Duodenal mucosa (tissue), 2 donors: ENCODE data around the gene KDELR3.

ENCODE experiments used
- H3K27ac ChIP-seq: one replicate; pipeline ENCODE4 v1.7.0; 2013; ENCODE audit warnings: low read depth, low read length
- H3K27me3 ChIP-seq, 2 donors: one replicate each; pipeline ENCODE4 v1.7.0; 2013; ENCODE audit warnings: low read length in 2 of 2, control low read depth in 1 of 2; ENCODE audit not compliant: insufficient read depth in 2 of 2, control insufficient read depth in 1 of 2
- H3K36me3 ChIP-seq, 2 donors: one replicate each; pipeline ENCODE4 v1.7.0; 2013; ENCODE audit warnings: low read length in 2 of 2, control low read depth in 1 of 2; ENCODE audit not compliant: insufficient read depth in 2 of 2, control insufficient read depth in 1 of 2
- H3K4me1 ChIP-seq, 2 donors: one replicate each; pipeline ENCODE4 v1.7.0; 2013; ENCODE audit warnings: low read length in 2 of 2, control low read depth in 1 of 2; ENCODE audit not compliant: insufficient read depth in 2 of 2, control insufficient read depth in 1 of 2
- H3K4me3 ChIP-seq, 2 donors: one replicate each; pipeline ENCODE4 v1.7.0; 2013; ENCODE audit warnings: low read length in 2 of 2, low read depth in 1 of 2
- H3K9ac ChIP-seq, 2 donors: one replicate each; pipeline ENCODE4 v1.7.0; 2013; ENCODE audit warnings: low read length in 2 of 2, low read depth in 1 of 2
- H3K9me3 ChIP-seq, 2 donors: one replicate each; pipeline ENCODE4 v1.7.0; 2013; ENCODE audit warnings: low read length in 2 of 2, control low read depth in 1 of 2; ENCODE audit not compliant: control insufficient read depth in 1 of 2

The KDELR3 gene

DNA sequence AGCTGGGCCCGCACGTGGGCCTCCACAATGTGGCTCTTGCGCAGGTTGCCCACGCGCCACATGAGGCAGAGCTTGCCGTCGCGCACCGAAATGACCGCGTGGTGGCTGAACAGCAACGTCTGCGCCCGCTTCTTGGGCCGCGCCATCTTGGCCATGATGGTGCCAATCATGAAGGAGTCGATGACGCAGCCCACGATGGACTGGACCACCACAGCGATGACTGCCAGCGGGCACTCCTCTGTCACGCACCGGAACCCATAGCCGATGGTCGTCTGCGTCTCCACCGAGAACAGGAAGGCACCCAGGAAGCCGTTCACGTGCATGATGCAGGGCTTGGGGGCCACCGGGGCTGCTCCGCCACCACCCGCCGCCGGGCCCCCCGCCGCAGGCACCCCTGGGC, 40.4 kb upstream of the KDELR3 start:
- Histone ChIP-seq H3K27ac (no peak overlapping the region), H3K36me3 (no peaks in the 10 kb centered on the region), H3K27me3 (no peaks in the 10 kb centered on the region), H3K9me3 (no peaks in the 10 kb centered on the region), H3K9ac (no peak overlapping the region), H3K4me3 (no peak overlapping the region), H3K4me1 (peaks cover 26 to 28% of the 10 kb centered on the region in 2 donors)

DNA sequence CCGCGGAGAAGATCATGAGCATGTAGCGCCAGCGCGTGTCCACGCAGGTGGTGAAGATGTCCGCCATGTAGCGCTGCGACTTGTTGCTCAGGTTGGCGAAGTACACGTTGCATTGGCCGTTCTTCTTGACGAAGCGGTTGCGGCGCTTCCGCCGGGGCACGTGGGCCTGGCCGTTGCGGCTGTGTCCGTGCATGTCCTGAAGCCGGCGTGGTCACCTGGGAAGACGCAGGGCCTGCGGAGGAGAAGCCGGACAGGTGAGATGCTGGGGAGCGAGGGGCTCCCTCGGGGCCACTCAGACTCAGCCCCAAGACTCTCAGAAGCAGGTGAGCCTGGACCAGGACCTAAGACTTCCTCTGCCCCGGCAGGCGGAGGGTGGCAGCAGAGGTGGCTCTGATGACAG, 40.0 kb upstream of the KDELR3 start:
- Histone ChIP-seq H3K27me3 (no peaks in the 10 kb centered on the region), H3K9me3 (no peaks in the 10 kb centered on the region)

DNA sequence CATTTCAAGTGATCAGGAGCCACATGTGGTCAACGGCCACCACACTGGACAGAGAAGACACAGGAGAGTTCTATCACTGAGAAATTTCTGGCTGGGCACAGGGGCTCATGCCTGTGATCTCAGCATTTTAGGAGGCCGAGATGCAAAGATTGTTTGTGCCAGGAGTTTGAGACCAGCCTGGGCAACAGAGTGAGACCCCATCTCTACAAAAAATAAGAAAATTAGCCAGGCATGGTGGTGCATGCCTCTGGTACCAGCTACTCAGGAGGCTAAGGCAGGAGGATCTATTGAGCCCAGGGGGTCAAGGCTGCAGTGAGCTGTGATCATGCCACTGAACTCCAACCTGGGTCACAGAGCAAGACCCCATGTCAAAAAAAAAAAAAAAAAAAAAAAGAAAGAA, 39.2 kb upstream of the KDELR3 start:
- Histone ChIP-seq H3K36me3 (no peaks in the 10 kb centered on the region), H3K27me3 (peaks cover 0 to 1% of the 10 kb centered on the region in 2 donors), H3K4me1 (peaks cover 13 to 17% of the 10 kb centered on the region in 2 donors), H3K9ac (no peak overlapping the region), H3K4me3 (no peak overlapping the region), H3K27ac (no peak overlapping the region), H3K9me3 (no peaks in the 10 kb centered on the region)

More for the DNA sequence above, 40.0 kb upstream of the KDELR3 start:
- Histone ChIP-seq H3K4me1 (peaks cover 21 to 24% of the 10 kb centered on the region in 2 donors), H3K27ac (no peak overlapping the region), H3K36me3 (no peaks in the 10 kb centered on the region), H3K9ac (no peak overlapping the region), H3K4me3 (no peak overlapping the region)

DNA sequence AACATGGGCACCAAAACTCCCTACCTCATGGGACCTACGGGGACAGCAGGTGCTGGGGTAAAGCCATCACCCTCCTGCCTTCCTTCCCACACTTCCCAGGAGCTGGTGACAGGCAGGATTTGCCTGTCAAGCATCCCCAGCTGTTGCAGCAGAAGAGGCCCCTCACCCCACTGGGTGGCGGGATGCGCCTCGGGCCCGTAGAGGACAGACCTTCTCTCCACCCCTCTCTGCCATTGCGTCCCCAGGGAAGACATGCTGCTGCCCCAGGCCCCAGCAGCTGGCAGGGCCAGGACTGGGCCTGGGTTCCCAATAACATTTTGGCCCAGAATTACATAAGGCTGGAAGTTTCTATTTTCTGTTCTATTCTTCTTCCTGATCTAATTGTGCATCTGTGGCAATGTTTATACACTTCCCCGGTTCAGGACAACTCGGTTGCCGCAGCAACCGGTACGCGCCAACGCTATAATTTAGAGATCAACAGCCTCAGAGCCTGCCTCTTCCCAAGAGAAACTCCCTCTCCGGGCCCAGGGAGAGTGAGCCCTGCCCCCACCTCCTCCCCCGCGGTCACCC, 38.3 kb upstream of the KDELR3 start:
- Histone ChIP-seq H3K9me3 (no peaks in the 10 kb centered on the region), H3K36me3 (no peaks in the 10 kb centered on the region), H3K27ac (no peak overlapping the region), H3K4me3 (no peak overlapping the region), H3K4me1 (peaks cover 6 to 8% of the 10 kb centered on the region in 2 donors), H3K9ac (no peak overlapping the region), H3K27me3 (peaks cover 0 to 6% of the 10 kb centered on the region in 2 donors)

DNA sequence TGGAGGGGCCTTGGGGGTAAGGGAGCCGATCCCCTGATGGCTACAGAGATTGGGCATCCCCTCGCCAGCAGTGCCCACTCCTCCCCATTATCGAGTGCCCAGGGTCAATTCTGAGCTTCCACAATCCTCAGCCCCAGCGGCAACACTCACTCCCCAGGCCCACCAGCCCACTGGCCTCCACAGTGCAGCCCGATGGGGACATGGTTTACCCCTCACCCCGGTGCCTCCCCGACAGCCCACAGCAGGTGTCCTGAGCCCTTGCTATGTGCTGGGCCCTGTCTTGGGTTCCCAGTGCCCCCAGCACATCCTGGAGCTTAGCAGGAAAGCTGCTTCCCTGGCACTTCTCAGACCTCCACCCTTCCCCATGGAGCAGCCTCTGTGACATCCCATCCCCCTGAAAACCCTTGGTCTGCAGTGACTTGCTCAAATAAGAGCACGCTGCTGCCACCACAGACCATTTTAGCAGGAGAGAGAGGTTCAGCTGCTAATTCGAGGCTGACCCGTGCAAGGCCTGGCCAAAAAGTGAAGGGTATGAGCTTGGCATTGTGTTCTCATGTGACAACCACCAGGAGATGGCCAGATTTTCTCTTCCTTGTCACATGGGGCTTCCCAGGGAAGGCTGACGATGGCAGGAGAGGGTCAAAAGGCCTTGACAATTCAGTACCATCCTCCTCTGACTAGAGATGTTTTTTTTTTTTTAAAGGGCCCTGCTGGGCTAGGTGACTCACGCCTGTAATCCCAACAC, 36.5 kb upstream of the KDELR3 start:
- no peak overlapping the region for H3K27ac ChIP-seq
- H3K4me1 ChIP-seq: no peaks in the 10 kb centered on the region
- no peak overlapping the region for H3K9ac ChIP-seq
- no peaks in the 10 kb centered on the region for H3K36me3 ChIP-seq
- H3K4me3 ChIP-seq: no peak overlapping the region
- peaks cover 0 to 6% of the 10 kb centered on the region in 2 donors for H3K27me3 ChIP-seq
- H3K9me3 ChIP-seq: no peaks in the 10 kb centered on the region

DNA sequence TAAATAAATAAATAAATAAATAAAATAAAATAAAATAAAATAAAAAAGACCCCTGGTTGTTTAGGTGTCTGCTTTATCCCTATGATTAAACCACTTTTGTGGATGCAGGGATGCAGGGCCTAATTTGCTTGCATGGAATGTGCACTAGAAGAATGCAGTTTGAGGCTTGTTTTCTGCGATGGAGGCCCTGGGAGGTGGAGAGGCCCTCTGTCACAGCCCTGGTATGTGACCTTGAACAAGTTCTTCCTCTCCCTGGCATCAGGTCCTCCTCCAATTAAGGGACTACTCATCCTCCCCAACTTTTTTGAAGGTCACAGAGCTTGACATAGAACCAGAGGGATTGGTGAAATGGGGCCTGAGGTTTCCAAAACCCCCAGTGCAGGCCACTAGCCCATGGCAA, 35.6 kb upstream of the KDELR3 start:
- H3K36me3 ChIP-seq: no peaks in the 10 kb centered on the region
- H3K9ac ChIP-seq: no peak overlapping the region
- peaks cover 0 to 6% of the 10 kb centered on the region in 2 donors for H3K27me3 ChIP-seq
- H3K27ac ChIP-seq: no peak overlapping the region
- no peaks in the 10 kb centered on the region for H3K4me1 ChIP-seq
- no peak overlapping the region for H3K4me3 ChIP-seq
- no peaks in the 10 kb centered on the region for H3K9me3 ChIP-seq

DNA sequence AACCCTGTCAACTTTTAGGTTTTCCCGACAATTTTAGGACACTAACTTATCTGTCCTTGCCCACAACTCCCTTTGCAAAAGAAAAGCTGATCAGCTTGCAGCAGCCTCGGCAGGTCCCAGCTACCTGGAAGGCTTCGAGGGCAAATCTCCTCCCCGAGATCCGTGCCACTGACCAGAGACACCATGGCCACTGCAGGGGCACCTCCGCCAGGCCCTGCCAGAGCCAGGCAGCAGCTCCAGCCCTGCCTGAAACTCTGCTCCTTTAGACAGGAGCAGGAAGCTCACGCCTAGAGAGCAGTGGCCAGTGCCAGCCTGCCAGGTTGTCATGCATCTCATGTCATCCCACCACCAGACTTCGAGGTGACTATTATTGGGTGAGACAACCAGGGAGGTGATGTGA, 34.0 kb upstream of the KDELR3 start:
- H3K36me3 ChIP-seq: no peaks in the 10 kb centered on the region
- no peaks in the 10 kb centered on the region for H3K4me1 ChIP-seq
- no peak overlapping the region for H3K27ac ChIP-seq
- H3K27me3 ChIP-seq: peaks cover 0 to 6% of the 10 kb centered on the region in 2 donors
- no peak overlapping the region for H3K9ac ChIP-seq
- H3K4me3 ChIP-seq: no peak overlapping the region
- no peaks in the 10 kb centered on the region for H3K9me3 ChIP-seq

DNA sequence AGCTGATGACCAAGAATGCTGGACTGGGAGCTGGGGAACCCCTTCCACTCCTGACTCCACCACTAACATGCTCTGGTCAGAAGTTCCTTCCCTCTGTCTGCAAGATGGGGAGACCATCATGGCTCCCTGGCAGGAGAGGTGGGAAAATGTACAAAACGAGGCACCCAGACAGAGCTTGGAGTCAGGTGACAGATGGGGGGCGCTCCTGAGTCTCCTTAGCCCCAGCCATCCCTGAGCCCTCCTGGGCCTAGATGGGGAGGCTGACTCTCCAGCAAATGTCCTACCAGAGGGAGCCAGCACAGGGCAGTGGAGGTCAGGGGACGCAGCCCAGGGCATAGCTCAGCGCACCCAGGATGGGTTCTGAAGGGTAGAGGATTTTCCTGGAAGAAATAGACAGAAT, 32.9 kb upstream of the KDELR3 start:
- peaks cover 0 to 6% of the 10 kb centered on the region in 2 donors for H3K27me3 ChIP-seq

DNA sequence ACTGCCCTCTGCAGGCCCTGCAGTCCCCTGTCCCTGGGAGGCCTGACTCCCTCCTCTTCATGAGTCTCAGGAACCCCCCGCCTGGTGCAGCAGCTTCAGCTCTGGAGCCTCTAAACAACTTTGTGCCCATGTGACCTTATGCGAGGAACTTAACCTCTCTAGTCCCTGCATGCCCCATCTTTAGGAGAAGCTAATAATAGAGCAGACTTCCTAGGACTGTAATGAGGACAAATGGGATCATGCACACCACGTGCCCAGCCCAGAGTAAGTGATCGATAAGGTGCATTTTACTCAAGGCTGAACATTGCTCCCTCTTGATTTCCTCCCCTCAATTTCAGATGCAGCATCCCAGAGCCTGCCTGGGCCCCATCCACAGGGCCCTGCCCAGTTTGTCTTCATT, 31.9 kb upstream of the KDELR3 start:
- no peaks in the 10 kb centered on the region for H3K4me1 ChIP-seq
- H3K4me3 ChIP-seq: no peak overlapping the region
- H3K9me3 ChIP-seq: no peaks in the 10 kb centered on the region
- peaks cover 0 to 6% of the 10 kb centered on the region in 2 donors for H3K27me3 ChIP-seq
- H3K27ac ChIP-seq: no peak overlapping the region
- H3K36me3 ChIP-seq: no peaks in the 10 kb centered on the region
- H3K9ac ChIP-seq: no peak overlapping the region

More for the DNA sequence above, 32.9 kb upstream of the KDELR3 start:
- Histone ChIP-seq H3K9me3 (no peaks in the 10 kb centered on the region), H3K36me3 (no peaks in the 10 kb centered on the region), H3K4me3 (no peak overlapping the region), H3K27ac (no peak overlapping the region), H3K9ac (no peak overlapping the region), H3K4me1 (no peaks in the 10 kb centered on the region)

DNA sequence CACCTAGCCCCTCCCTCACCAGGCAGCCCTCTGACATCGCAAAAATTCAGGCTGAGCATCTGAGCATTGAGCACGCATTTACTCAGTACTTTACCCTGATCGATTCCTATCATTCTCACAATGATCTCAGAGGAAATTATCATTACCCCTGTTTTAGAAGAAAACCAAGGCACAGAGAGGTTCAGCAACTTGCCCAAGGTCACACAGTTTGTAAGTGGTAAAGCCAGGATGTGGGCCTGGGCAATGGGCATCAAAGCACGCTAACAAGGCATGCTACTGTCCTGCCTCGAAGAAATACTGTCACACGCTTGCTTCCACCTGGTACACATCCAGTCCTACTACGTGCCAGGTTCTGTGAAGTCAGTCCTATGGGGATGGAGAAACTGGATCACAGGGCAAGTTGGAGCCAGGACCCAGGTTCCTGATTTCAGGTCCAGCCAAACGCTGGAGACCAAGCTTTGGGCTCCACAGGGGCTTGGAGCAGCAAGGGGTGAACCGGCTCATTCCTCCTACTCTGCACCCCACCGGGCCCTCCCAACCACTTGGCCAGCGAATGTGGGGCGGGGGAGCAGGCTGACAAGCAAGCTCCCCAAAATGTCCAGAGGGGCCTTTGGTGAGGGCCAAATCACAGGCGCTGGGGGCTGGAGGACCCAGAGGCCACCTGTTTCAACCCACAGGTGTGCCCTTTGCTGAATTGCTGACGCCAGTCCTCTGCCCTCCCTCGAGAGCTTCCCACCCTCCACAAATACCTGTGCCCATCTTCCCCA, 31.1 kb upstream of the KDELR3 start:
- Histone ChIP-seq H3K27me3 (peaks cover 0 to 6% of the 10 kb centered on the region in 2 donors), H3K9me3 (no peaks in the 10 kb centered on the region), H3K36me3 (no peaks in the 10 kb centered on the region), H3K4me3 (no peak overlapping the region), H3K4me1 (no peaks in the 10 kb centered on the region), H3K9ac (no peak overlapping the region), H3K27ac (no peak overlapping the region)
